ENCODE results near the gene IL11.

IL11 gene

DNA sequence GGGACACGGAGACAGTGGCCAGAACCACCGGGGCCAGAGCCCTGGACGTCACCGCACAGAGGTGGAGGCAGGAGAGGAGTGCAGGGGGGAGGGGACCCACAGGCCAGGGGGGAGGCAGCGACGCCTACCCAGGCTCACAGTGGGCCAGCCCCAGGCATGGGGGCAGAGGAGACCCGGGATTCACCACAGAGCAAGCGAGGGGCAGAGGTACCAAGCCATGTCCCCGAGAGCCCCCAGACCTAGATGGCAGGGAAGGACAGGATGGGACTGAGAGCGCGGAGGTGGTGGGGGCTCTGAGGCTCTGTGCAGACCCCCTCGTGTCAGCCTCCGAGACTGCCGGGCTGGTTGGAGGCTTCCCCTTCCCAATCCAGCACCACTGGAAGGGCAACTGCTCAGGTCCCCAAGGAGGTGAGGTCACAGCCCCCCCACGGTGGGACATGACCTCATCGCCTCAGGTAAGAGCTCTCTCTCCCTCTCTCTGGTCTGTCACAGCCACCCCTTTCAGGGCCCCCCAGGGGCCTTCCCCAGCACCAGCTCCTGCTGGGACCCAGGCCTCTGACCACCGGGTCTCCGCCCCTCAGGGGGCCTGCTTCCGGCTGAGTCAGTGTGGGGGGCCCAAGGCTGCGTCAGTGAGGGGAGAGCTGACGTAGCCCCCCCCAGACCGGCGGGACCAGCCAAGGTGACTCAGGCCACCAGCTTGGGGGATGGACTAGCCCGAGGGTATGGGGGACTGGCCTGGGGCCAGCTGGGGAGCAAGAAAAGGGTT lies 2.2 kb upstream of the IL11 start:
- DNase-seq (ENCODE audit: low read depth), result no peak

DNA sequence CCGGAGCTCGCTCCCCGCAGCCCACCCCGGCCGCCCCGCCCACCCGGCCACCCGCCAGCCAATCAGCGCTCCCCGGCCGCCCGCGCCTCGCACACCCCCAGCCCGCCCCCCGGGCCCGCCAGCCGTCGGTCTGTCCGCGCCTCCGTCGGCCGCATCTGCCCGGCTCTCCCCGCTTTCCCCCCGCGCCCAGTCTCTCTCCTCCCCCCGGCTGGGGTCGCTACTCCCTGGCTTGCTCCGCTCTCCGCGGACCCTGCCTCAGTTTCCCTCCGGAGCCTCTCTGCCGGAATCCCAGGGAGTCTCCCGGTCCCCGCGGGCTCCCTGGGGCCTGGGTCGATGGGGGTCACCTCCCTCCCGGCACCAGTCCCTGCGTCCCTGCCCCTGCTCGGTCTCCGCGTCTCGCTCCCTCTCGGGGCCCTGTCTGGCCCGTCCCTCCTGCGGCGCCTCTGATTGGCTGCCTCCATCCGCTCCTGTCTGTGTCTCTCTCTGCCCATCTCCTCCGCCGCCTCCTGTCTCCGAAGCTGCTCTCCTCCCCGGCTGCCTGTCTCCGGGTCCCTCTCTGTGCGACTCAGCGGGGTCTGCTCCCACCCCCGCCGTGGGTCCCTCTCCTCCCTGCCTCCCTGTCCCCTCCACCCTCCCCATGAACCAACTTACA lies 484 bp downstream of the IL11 start:
- DNase-seq (ENCODE audit: low read depth), result peak; percentile 37

DNA sequence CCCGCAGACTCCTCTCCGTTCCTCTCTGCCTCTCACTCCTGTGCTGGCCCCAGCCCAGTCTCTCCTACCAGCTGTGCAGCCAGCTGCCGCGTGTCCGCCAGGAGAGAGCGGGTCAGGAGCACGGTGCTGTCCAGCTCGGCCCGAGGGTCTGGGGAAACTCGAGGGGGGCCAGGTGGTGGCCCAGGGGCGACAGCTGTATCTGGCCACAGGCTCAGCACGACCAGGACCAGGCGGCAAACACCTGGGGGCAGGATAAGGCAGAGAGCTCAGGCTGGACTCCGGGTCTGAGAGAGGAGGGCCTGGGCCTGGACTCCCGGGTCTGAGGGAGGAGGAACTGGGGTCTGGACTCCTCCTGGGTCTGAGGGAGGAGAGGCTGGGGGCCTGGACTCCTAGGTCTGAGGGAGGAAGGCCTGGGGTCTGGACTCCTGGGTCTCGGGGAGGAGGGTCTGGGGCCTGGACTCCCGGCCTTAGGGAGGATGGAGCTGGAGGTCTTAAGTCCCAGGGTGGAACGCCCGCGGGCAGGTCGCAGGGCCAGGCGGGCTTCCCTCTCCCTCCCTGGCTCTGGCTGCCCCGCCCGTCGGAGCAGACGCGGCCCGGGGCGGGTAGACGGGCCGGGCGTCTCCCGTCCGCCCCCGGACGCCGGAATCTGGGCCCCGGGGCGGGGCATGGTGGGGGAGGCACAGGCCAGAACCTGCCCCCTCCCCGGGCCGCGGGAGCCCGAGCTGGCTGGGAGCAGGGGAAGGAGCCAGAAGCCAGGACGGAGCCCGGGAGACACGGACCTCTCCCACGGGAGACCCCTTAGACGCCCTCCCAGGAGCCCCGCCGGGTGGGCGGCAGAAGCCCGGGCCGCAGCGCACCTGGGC lies 1.3 kb downstream of the IL11 start:
- no peak for DNase-seq (ENCODE audit: low read depth)

DNA sequence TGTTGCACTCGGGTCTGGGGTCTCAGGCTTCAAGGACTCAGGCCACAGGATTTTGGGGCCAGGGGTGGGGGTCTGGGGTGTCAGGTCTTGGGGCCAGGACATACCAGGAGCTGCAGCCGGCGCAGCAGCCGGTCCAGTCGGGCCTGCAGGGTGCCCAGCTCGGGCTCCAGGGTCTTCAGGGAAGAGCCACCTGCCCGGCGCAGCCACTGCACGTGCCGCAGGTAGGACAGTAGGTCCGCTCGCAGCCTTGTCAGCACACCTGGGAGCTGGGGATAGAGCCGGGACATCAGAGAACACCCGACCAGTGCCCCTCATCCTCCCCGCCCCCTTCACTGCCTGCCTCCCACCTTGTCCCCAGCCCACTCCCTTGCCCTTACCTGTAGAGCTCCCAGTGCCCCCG lies 2.2 kb downstream of the IL11 start:
- DNase-seq (ENCODE audit: low read depth), result no peak

DNA sequence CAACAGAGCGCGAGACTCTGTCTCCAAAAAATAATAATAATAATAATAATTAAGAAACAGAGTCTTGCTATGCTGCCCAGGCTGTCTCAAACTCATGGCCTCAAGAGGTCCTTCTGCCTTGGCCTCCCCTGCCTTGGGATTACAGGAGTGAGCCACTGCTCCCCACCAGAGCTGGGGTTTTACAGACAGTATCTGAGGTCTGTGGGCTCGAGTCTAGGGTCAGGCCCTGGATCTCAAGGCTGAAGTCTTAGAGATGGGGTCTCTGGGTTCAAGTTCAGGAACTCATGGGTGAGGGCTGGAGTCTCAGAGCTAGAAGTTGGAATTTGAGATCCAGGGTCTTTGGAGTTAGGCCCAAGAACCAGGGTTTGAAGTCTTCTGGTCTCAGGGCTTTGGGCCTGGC lies 3.5 kb downstream of the IL11 start:
- DNase-seq (ENCODE audit: low read depth), result no peak

DNA sequence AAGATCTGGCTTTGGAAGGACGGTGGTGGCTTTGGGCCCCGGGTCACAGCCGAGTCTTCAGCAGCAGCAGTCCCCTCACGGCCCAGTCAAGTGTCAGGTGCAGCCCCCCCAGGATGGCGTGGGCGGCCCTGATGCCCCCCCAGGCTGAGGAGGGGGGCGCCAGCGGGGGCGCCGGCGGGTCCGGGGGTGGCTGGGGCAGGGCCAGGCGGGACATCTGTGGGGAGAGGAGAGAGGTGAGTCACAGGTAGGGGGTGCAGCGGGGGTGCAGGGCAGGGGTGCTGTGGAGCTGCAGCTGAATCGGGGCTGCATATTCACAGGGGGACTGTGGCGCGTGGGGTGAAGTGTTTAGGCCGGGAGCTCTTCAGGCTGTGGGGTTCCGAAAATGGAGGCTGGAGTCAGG lies 4.3 kb downstream of the IL11 start:
- no peak for DNase-seq (ENCODE audit: low read depth)

DNA sequence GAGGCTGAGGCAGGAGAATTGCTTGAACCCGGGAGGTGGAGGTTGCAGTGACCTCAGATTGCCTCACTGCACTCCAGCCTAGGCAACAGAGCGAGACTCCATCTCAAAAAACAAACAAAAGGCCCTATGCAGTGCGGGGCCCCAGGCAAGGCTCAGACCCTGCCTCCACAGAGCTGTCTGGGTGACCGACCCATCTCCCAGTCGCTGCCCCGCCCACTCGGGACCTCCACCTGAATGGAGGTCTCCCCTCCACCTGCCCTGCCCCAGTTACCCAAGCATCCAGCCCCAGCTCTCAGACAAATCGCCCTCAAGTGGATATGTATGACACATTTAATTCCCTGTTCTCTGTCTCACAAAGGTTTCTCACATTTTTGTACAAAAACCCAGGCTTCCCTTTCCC lies 5.0 kb downstream of the IL11 start:
- no peak for DNase-seq (ENCODE audit: low read depth)

DNA sequence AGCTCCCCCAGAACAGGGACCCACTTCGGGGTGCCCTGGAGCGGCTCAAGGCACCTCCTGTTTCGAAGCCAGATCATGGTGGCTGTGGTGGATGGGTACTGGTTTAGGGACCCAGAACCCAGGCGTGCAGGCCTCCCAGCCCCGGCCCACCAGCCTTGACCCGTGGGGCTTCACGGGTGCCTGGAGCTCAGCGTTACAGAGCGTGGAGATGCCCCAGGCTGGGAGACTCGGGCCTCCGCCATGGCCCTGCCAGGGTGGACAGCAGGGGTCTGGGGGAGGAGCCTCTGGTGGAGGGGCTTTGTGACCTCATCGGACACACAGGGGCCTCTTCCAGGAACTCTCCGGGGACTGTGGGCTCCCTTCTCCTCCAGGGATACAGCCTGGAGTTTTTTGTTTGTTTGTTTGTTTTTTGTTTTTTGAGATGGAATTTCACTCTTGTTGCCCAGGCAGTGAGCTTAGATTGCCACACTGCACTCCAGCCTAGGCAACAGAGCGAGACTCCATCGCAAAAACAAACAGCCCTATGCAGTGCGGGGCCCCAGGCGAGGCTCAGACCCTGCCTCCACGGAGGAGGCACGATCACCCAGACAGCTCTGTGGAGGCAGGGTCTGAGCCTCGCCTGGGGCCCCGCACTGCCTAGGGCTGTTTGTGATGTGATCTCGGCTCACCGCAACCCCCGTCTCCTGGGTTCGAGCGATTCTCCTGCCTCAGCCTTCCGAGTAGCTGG lies 7.1 kb downstream of the IL11 start, which contains the start of gene GARIN5B:
TSS of gene GARIN5B (minus strand) at position 271 of the 727 bp plus-strand sequence. CDS start at position 77, 194 bp downstream.
- DNase-seq (ENCODE audit: low read depth), result no peak

DNA sequence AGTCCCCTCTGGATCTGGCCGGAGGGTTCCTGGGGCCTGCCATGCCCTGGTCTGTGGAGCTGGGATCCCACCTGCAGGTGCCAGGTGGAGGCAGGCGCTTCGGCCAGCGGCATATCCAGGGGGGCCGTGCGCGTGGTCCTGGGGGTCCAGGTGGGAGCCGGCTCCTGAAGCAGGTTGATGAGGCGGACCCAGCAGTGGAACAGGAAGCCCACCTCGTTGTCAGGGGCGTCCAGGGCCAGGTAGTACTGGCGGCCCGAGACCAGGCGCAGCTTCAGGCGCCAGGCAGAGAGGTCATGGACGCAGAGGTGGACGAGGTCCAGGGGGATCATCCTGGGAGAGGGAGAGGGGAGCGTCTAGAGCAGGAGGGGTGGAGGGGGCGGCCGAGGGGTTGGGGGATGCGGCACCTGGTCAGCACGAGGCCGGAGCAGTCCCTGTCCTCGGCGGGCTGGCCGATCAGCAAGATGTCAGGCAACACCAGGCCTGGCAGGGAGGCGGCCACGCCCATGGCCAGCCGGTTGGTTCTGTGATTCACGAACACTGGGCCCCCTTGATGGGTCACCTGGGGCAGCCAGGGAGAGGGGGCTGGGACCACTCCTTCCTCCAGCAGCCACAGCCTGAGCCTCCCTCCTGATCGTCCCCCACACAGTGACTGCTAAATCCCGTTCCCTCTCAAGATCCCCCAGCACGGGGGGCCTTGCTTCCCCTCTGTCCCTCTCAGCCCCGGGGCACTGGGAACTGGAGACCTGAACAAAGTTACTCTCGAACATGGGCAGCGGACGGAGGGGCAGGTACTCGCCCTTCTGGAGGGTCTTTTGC lies 7.9 kb downstream of the IL11 start:
- DNase-seq (ENCODE audit: low read depth), result no peak

DNA sequence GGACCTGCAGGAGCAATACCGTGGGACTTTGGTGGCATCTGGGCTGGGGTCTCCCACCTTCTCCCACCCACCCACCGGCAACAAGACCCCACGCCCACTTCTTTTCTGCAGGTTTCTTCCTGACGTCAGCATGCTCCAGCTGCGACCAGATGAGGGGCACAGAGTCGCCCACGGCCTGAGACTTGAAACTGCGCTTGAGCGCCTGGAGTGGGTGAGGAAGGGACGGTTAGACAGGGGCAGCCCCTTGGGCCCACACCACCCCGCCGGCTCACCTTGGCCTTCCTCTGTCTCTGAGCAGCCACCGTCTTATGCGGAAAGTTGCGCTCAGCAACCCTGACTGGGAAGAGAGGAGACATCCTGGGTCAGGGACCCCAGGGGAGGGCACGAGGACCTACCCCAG lies 9.4 kb downstream of the IL11 start:
- DNase-seq (ENCODE audit: low read depth), result no peak

DNA sequence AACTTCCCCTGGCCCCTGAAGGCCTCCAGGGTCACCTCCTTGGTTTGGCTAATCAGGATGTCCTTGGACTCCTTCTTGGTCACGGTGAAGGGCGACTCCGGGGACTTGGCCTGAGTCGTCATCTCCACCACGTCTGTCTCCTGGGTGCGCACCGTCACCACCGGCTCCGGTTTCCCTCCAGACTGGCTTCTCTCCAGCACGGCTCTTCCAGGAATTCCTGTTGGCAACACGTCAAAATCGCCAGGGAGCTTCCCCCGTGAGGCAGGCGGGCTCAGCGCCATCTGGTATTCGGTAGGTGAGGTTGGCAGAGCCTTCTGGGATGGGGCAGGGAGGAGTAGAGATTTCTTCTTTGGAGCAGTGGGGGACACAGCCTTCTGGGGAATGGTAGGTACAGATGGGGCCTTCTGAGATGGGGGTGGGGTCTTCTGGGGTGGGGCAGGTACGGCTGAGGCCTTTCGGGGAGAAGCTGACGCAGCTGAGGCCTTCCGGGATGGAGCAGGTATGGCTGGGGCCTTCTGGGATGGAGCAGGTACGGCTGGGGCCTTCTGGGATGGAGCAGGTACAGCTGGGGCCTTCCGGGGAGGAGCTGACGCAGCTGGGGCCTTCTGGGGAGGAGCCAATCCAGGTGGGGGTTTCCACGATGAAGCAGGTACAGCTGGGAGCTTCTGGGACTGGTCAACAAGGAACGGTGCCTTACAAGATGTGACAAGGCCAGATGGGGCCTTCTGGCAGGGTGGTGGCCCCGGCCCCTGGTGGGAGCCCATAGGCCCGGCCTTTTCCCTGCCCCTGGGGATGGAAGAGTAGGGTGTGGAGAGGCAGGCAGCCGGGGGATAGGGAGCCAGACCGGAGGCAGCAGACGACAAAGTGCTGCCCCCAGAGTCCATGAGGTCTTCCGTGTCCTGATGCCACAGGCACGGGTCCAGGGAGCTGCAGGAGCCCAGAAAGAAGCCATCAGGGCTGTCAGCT lies 11.0 kb downstream of the IL11 start:
- no peak for DNase-seq (ENCODE audit: low read depth)

DNA sequence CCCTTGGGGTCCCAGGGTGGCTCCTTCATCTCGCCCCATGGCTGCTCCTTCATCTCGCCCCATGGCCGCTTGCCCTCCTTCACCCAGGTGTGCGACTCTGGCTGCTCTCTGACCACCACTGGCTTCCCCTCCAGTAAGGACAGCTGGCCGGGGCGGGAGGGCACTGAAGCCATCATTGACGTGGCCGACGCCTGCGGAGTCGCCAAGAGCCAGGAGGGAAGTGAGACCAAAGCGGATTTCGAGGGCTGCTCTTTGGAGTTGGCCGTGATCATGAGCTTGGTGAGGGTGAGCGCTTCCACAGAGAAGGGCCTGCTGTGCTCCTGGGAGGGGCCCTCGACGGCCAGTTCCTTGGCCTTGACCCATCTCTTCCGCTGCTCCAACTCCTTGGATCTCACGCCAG lies 11.8 kb downstream of the IL11 start:
- no peak for DNase-seq (ENCODE audit: low read depth)

DNA sequence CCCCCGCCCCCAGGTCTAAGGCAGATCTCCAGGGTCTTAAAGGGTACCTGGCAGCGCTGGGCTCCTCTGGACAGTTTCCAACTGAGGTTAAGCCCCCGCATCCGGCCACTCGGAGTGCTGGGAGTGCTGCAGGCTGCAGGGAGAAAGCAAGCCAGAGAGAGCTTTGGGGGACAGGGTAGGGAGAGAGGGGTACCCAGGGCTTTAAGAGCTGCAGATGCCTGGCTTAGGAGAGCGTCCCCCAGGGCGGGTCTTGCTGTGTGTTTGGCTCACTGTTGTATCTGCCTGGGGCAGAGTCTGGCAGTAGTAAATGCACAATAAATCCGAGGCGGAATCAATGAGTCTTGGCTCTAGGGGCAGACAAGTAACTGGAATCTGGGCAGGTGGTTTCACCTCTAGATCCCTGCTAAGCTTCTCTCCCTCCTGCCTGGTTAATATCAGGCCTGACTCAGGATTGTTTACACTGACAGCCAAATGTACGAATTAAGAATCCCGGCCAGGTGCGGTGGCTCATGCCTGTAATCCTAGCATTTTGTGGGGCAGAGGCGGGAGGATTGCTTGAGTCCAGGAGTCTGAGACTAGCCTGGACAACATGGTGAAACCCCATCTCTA lies 14.9 kb downstream of the IL11 start:
- no peak for DNase-seq (ENCODE audit: low read depth)

DNA sequence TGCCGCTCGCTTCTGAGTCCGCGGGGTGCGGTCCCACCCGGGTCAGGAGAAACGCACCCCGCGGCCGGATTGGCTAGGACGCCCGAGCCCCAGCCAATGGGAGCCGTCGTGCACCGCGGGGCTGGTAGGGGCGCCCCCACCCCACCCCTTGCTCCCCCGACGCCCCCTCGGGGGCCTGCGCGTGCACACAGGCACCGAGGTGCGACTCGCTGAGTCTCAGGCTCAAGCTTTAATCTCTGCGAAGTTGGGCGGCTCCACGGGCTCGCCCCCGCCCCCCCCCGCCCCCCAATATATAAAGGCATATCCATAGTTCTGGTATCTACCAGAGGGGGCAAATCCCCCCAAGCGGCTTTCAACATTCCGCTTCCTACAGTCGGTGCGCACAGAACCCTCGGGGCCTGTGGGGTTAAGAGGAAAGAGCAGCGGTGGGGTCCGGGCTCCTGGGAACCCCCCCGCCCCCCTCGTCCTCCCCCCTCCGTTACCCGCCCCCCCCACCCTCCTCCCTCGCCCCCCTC lies 15.5 kb downstream of the IL11 start, which contains the start of gene COX6B2:
TSS of gene COX6B2 (minus strand) at position 22 of the 515 bp plus-strand sequence. CDS start 198 bp downstream, outside the sequence.
- DNase-seq (ENCODE audit: low read depth), result no peak

DNA sequence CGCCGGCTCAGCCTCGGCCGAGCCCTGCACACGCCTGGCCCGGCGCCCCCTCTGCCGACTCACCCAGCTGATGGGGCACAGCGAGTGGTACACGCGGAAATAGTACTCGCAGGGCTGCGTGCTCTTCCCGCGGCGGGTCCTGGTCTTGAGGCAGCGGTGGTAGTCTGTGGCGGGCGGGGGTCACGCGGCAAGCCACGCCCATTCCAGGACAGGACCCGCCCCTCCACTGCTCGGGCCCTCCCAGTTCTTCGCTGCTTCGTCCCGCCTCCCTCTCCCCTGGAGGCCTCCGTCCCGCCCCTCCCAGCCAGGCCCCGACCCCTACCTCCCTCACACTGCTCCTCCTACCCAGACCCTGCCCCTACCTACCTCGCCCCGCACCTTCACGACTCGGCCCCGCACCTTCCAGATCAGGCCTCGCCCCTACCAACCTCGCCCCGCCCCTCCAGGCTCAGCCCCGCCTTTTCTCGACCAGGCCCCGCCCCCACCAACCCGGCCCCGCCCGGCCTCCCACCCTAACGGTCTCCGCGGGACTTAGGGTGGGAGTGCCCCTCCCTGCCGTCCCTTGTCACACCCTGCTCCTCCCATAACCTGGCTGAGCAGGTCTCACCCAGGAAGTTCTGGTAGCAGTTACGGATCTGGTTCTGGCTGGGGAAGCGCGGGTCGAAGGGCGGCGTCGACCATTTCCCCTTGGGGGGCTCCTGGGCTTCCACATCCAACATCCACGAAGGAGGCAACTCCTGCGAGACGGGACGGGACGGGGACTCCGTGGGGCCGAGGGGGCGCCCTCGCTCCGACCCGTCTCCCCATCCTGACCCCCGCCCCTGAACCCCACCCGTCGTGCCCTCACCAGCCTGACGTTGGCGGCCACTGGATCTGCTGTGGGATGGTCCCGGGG lies 16.2 kb downstream of the IL11 start:
- DNase-seq (ENCODE audit: low read depth), result no peak

DNA sequence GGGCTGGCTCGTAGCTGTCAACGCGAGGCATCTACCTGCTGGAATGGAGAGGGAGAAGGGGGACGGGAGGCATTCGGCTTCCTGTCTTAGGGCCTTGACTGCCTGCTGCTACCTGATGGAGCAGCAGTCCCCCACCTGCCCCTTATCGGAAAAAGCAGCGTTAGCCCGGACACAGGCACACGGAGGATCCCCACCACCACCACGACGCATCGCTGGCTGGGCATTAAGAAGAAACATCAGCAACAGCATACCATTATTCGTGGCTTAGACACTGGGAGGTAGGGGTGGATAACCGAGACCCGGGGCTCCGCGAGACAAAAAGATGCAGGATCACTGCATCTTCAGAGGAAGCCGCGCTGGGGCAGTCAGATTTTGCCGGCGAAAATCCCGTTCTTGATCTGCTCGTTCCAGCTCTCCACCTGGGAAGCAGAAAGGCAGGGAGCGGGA lies 16.9 kb downstream of the IL11 start:
- no peak for DNase-seq (ENCODE audit: low read depth)

DNA sequence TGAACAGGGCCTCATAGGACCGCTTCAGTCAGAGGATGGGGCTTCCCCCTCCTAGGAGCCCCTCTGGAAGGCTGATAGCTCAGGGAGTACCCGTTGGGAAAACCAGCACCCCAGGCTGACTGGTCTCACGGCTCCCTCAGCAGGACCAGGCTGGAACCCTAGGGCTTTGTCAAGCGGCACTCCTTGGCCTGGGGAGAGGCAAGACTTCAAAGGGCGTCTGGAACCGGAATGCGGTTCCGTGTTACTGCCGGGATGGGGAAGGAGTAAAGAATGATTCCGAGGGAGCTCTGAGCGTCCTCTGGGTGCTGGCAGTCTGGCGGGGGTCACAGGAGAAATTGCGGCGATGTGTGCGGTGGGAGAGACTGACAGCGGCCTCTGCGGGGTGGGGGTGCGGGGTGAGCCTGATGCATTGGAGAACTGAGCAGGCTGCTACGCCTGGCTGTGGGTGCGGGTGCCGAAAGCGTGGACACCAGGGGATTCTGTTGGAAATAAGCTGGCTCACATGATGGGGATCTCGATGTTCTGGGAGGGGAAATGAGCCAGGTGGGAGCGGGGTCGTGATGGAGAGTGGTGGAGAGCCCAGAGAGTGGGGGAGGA lies 17.6 kb downstream of the IL11 start:
- no peak for DNase-seq (ENCODE audit: low read depth)

DNA sequence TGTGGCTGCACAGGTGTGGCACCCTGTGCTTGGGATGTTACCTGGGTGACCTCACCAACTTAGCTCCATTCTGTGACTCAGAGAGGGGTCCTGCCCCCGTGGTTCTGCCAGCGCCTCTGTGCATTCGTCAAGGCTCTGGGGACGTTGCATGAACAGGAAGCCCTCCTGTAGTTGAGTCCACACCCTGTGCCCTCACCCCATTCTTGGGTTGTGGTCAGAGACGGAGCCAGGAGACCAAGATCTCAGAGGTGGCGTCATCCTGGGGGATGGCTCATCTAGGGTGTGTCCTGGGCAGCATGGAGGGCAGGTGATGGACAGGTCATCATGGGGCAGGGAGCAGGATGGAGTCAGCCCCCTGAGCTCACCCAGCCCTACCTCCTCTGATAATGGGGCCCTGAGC lies 18.2 kb downstream of the IL11 start:
- DNase-seq (ENCODE audit: low read depth), result no peak
